Raji (cell line): ENCODE results near the gene LAMC1.

Source experiments
- POLR2A ChIP-seq: IDR thresholded peaks from 2 replicates; pipeline ENCODE4 v1.6.1; 2011; ENCODE audit warnings: low read depth, low read length, control low read depth; ENCODE audit not compliant: insufficient read depth

Gene LAMC1

GRCh38 chr1:183101841-183102276 lies 78.6 kb downstream of the LAMC1 start:
- TF ChIP-seq POLR2A, result no peak

- TF ChIP-seq POLR2A, result no peak
Observed at GRCh38 chr1:183103147-183103546, 79.9 kb downstream of the LAMC1 start.

DNA sequence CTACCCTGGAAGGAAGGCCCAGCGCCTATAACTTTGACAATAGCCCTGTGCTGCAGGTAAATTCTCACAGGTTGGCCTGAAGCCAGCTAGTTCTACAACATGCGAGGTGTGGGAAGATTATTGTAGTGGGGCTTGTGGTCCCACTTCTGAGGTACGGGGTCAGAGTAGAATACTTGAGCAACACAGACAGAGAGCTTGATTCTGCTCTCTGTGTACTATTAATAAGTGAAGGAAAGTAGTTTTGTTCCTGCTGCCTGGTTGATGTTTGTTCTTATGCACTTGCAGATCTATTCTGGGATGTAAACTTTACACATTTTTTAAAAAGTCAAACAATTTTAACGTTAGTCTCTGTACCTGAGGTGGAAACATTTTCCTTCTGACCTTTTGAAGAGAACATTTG lies 80.4 kb downstream of the LAMC1 start:
- no peak for TF ChIP-seq POLR2A

- TF ChIP-seq POLR2A, result no peak
Observed at GRCh38 chr1:183105449-183105848, 82.2 kb downstream of the LAMC1 start.

DNA sequence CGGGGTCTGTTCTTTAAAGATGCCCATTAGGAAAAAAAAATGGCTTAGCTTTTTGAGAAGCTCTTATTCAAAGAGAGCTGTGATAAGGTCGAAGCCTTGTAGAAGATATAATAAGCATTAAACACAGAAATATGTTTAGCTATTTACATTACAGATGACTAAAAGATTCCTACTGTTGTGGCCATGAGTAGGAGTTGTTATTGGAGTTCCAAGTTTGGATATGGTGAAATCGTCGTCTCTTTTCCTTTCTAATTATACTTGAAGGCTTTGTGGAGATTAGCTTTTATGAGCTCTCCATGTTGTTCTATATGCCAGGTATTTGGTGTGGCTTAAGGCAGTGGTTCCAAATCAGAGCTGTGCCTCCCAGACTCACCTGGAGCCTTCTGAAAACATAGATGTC lies 82.9 kb downstream of the LAMC1 start:
- TF ChIP-seq POLR2A, result no peak

- no peak for TF ChIP-seq POLR2A
Observed at GRCh38 chr1:183106746-183107145, 83.5 kb downstream of the LAMC1 start.

DNA sequence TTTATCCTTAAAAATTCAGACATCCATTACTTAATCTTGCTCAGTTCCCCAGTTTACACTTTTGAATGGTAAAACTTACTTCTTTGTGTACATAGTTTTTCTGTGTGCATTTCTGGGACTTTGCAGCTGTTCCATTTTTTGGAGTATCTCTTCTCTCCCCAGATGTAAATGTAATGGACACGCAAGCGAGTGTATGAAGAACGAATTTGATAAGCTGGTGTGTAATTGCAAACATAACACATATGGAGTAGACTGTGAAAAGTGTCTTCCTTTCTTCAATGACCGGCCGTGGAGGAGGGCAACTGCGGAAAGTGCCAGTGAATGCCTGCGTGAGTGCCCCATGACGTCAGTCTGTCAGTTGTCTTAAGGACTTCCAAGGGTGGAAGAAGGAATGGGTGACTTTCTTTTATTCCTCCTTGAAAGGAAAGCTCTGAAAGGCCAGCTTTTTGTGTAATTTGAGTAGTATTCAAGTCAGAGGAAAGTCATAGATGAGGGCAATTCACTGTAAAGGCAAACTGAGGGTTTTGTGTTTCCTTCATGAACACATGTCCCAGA lies 87.2 kb downstream of the LAMC1 start:
- TF ChIP-seq POLR2A, result no peak

DNA sequence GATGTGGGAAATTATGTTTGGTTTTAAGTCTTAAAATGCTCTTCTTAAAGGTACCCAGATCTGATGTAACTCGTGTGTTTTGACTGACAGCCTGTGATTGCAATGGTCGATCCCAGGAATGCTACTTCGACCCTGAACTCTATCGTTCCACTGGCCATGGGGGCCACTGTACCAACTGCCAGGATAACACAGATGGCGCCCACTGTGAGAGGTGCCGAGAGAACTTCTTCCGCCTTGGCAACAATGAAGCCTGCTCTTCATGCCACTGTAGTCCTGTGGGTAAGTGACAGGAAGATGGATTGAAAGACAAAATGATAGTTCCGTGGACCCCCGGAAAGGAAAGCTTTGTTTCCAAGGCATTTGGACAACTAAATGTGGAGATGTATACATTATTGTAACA lies 91.2 kb downstream of the LAMC1 start:
- TF ChIP-seq POLR2A, result no peak

- TF ChIP-seq POLR2A, result no peak
Observed at GRCh38 chr1:183116416-183116815, 93.2 kb downstream of the LAMC1 start.

- TF ChIP-seq POLR2A, result no peak
Observed at GRCh38 chr1:183121609-183122008, 98.4 kb downstream of the LAMC1 start.

DNA sequence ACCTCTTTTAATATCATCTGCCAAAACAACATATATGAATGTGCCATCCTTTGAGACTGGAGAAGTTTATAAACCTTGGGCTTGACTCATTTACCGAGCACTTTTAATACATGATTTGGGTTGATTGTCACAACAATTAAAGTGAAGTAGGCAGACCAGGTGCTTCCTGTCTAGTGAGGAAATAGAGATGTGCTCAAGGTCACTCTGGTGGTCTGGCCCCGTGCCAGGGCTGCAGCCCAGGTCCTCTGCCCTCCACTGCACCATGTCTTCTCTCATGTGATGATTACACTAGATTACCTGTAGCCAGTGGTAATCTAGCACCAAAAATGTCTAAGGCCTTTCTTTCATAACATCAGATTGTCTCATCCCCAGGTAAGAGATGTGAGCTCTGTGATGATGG lies 101.0 kb downstream of the LAMC1 start:
- no peak for TF ChIP-seq POLR2A

DNA sequence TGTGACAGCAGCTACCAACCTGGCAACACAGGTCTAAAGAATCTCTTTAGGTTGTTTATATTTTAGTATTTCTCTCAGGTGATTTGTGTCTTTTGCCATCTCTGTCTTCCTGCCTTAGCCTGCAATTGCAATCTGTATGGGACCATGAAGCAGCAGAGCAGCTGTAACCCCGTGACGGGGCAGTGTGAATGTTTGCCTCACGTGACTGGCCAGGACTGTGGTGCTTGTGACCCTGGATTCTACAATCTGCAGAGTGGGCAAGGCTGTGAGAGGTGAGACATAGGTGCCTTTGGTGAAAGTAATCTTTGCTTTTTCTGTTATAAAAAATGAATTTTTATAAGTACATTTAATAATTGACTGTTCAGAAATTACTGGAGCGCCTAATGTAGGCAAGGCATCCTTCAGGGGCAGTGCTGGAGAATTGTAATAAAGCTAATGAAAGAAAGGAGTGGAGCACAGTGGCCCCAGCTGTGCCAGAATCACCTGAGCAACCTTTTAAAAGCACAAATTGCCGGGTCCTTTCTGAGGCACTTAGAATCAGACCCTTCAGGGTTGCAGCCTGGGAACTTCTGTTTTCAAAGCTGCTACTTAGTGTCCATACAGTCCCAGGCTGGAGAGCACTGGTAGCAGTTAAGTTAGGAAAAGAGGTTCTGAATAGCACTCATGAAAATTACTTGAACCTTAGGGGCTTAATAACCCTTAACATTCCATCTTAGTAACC lies 102.2 kb downstream of the LAMC1 start:
- TF ChIP-seq POLR2A, result no peak

DNA sequence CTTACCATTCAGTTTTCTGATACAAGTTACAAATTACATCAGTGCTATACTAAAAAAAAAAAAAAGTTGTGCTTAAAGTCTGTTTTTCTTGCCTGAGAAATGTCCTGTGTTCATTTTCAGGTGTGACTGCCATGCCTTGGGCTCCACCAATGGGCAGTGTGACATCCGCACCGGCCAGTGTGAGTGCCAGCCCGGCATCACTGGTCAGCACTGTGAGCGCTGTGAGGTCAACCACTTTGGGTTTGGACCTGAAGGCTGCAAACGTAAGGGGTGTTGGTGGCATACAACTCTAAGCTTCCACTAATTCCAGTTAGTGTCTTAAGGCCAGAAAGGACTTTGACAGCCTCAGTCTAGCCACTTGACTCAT lies 102.8 kb downstream of the LAMC1 start:
- no peak for TF ChIP-seq POLR2A

GRCh38 chr1:183126528-183126927 lies 103.3 kb downstream of the LAMC1 start:
- no peak for TF ChIP-seq POLR2A

- TF ChIP-seq POLR2A, result no peak
Observed at GRCh38 chr1:183129921-183130690, 106.9 kb downstream of the LAMC1 start.

GRCh38 chr1:183131166-183131565 lies 107.9 kb downstream of the LAMC1 start:
- no peak for TF ChIP-seq POLR2A
